HG03460 (cell line): ENCODE results near the gene MAN1A1.

ENCODE experiments used
- ATAC-seq: cut with Tn5 transposase; IDR thresholded peaks from one replicate; pipeline ENCODE4 v1.9.1; 2021; ENCODE audit not compliant: unreplicated experiment

The MAN1A1 gene

DNA sequence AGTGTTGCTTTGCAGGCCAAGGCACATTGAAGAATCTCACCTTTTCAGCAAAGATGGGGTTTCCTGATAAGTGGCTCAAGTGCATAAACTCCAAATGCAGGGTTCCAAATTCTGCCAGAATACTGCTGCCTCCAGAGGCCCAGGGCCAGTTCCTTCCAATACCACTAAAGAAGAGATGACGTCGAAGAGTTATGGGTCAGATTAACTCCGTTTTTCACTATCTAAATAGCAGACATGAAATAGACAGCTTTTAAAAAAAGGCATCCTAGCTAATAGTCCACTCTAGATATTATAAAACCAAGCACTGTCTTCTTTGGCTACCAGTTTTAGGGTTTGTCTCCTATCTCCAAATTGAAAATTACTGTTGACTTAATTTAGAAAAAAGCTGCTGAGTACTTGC, 144.8 kb downstream of the MAN1A1 start:
- no peak for ATAC-seq

DNA sequence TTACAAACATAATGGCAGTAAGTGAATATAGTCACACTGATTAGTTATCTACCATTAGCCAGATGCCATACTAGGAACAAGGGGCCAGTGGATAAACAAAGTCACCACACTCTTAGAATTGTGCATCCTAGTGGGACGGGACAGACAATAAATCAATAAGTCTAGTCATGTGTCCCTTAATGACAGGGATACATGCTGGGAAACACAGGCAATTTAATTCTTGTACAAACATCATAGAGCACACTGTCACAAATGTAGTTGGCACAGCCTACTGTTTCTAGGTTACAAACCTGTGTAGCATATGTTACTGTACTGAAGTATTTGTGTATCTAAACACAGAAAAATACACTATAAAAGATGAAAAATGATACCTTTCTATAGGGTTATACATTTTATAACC, 148.1 kb downstream of the MAN1A1 start:
- ATAC-seq = no peak

DNA sequence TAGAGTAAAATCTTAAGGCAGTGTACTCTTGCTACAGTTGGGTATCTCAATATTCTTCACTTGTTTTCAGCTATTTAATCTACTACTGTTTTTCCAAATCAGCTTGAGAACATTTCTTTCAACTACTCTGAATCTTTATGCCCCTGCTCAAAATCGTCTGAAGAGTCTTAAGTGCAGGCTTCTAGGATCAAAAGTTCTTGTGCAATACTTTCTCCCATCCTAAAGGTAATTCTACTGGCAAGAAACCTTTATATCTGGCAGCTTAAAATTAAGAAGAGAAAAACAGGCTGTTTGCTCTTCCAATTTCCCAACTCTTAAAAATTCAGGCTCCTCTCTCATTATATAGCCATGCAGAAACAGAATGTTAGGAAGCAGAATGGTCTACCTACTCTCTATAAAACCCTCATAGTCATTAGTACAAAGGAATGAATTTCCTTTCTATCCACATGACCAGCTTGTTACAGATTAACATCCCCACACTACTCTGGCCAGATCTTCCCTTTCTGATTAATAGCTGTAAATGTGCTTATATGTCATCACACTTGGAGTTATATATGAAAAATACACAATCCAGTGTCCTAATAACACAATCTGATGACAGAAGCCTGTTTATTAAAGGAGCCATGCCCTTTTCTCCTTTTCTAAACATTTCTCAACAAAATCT, 148.9 kb downstream of the MAN1A1 start:
- no peak for ATAC-seq

DNA sequence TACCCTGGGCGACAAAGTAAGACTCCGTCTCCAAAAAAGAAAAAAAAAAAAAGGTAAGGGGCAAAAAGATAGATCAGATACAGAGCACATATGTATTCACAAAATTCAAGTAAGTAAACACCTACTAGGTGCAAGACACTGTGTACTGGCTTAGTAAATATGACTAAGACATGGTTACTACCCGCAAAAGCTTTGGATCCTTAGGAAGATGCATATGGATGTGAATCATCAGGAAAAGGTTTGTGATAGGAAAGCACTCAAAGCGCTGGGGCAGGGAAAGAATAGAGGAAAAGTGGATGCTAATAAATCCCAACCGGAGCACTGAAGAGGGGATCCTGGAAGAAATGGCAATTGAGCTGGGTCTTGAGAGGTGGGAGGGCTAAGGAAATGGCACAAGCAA, 152.3 kb downstream of the MAN1A1 start:
- no peak for ATAC-seq

DNA sequence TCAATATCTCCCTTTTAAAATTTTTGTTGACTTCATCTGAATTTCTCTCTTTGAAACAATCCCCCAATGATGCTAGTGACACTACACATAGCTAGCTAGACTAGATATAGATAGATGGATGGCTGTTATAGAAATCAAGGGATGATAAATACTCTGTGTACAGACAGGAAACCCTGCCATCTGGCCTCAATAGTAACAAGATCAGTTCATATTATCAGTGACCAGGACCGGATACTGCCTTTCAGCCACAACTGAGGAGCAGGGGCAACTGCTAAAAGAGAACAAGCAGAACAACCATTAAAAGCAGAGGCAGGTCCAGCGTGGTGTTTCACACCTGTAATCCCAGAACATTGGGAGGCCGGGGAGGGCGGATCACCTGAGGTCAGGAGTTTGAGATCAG, 152.8 kb downstream of the MAN1A1 start:
- ATAC-seq = no peak

DNA sequence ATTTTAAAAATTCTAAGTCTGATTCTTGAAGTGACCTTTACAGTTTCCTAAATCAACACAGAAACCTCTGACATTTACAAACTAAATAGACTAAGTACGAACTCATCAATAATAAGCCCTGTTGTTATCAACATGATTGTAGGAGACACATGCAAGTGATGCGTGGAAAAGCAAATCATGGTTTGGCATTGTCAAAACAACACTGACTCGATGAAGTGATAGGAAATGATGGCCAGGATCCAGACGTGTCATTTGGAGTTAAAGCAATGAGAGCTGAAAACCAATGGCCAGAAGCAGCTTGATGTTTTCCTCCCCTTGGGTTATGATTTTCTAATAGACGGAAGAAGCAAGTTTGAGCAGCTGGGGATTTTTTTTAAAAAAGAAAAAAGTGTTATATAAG, 153.7 kb downstream of the MAN1A1 start:
- ATAC-seq = no peak

DNA sequence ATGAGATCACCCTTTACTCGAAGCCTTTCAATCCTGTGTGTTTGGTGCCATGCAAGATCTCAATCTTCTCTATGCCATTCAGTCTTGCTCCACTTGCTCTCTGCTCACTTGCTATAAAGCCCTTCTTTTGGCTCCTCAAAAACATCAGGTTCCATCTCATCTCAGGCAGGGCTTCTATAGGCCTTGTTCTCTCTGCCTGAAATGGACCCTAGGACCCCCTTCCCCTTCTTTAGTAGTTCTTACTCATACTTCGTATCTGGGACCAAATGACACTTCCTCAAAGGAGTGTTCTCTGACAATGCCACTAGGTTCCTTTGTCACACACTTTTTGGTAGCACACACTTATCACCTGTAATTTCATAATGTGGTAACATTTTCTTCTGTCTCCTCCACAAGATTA, 154.4 kb downstream of the MAN1A1 start:
- no peak for ATAC-seq

DNA sequence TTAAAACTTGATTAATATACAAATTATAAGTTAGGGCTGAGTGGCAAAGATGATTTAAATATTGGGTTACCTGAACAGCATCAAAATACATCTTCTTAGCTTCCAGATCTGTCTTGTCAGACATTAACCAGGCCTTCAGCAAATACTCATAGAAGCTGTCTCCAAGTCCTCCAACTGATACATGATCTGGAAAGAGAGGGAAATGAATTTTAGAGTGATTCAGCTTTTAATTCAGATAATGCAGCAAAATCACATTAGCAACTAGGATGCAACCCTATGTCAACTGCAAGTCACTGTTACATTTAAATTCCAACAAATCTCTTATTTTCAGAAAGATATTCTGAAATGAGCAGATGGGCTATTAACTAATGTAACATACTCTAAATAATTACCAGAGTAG, 155.9 kb downstream of the MAN1A1 start:
- ATAC-seq = no peak

DNA sequence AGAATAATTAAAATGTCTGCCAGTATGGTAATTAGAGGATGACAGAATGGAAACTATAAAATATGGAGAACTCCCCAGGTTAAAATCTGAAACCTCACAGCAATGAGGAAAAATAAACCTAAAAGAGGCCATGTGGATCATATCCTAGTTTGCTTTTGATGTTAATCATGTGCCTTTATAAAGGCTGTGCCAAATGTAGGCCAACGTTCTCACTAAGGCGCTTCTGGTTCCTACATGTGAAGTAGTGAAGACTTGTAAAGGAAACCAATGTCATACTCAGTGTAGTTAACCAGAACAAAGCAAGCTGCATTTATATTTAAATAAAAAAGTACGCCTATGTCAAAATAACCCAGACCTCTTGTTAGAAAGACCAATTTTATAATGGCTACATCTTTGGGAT, 157.4 kb downstream of the MAN1A1 start:
- no peak for ATAC-seq

DNA sequence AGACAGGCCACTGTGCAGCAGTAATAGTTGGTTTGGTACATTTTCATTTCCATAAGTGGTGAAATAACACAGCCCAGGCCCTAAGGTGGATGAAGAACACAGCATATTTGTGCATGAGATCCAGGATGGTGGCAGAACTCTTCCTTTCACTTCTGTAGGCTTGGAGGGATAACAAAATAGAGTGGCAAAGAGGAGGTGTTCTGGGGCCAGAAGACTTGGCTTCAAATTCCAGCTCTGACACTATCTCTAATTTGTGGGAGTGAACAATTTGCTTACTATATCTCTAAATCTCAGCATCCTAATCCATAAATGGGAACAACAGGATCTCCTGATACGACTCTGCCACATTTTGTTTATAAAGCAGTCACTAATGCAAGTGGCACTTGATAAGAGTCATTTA, 159.4 kb downstream of the MAN1A1 start:
- no peak for ATAC-seq

DNA sequence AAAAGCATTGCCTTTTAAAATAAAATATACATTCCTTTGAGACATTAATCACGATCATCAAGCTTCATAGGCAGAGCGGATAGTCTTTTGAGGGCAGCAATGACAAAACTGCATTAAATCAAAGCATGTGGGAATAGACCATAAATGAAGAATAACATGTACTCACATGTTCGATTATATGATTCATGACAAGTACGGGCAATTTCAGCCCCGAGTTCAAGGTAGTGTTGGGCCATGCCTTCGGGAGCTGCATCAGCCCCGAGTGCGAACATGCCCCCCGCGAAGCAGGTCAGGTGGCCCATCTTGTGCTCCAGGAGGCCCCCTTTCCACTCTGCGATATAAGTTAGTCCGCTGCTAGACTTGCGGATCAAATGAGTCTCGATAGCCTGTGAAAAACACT, 160.1 kb downstream of the MAN1A1 start:
- ATAC-seq = no peak

DNA sequence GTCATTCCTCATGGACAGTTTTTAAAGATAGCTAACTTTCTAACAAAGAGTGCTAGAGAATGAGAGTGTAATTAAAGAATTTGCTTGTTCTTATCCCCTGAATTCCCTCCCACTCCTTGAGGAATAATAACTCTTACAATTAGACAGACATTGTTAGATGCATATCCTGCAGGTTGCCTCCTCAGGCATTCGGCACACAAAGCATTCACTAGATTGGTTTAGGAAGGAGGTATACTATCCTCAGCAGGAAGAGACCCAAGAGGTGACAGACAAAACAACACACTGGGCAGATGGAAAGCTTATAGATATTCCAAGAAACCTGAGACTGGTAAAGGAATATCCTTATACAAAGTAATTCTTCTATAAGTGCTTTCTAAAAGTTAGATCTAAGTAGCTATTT, 162.0 kb downstream of the MAN1A1 start:
- ATAC-seq = no peak

DNA sequence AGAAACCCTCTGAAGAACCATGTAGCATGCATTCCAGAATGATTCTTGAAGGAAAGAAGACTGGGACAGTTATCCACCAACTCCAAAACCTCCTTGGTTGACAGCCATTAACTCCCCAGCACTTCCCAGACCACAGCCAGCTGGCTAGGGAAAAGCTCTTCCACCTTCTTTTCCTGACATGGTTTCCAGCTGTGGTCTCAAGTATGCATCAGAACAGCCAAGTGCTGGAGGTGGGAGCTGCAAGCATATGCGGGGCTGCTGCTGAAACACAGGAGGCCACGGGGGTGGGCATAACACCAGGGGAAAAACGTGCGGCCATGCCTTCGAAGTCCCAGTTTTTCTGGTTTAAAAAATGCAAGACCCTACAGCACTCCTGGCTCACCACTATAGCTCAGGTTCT, 163.1 kb downstream of the MAN1A1 start:
- no peak for ATAC-seq

DNA sequence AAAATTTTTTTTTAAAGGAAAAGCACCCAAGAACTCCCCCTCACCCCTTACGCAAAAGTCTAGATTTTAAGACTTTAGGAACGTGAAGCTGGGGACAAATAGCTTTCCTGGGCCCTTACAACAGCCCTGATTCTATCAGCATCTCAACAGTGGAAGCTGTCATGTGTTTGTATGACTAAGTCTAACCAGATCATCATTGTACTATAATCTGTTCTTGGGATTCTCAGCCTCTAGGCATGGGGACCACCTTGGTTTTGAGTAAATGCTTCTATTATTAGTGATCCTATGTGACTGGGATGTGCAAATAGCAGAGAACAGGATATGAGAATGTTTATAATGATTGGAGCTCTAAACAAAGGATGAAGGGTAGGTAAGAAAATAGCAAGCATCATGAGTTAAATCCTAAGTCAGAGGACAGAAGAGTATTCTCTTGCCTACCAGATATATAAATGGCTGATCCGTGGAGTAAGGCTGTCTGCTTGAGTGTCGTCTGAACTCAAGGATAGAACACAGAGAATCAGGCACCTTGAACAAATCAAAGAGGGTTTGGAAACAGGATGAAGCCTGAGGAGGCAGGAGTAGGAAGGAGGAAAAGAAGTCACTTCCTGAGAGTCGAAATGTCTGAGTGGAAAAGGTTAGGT, 165.4 kb downstream of the MAN1A1 start:
- ATAC-seq = no peak

DNA sequence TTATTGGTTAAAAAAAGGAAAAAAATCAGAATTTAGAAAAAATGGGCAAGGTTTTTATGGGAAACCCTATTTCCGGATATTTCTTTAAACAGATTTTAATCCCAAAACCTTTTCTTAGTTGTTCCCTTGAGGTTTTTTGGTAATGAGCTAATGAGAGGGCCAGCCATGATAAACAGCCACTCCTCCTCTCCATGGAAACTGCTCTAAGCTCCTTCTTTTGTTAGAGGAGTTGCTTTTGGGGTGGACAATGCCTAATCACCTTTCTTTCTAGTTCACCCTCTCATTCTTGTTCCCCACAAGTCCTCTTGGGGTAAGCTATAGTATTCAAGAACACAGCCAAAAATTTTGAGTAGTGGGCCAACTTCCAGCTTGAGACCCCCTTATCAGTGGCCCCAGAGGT, 166.1 kb downstream of the MAN1A1 start:
- ATAC-seq = no peak

DNA sequence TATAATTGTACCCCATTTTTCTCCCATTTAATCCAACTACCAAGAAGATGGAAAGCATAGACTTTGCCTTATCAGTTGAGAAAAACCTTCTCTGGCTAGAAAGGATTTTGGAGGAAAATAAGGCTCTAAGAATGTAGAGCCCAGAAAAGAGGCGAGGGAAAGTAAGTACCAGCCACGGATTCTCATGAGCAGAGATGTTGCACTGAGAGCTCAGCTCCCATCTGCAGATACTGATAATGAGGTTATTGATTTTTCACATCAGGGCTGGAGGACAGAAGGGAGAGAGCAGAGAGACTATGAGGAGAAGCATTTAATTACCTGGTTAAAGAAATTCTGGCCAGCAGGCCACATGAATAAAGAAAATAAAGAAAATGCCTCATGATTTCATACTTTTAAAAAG, 166.7 kb downstream of the MAN1A1 start:
- ATAC-seq = no peak

DNA sequence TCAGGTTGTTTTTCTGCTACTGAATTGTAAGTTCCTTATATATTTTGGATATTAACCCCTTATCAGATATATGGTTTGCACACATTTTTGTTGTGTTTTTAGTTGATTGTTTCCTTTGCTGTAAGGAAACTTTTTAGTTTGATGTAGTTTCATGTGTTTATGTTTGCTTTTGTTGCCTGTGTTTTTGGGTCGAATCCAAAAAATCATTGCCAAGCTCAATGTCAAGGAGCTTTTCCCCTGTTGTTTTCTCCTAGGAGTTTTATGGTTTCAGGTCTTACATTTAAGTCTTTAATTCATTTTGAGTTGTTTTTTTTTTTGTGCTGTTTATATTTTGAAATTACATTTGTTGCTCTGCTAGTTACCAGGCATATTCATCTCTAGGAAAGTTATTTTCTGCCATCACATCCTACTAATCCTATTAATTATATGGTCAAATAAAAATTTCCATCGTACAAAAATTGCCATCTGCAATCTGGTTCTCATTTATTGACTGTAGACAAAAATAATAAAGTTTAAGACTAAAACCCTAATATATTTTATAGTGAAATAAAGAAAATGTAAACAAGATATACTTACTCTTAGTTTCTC, 167.3 kb downstream of the MAN1A1 start:
- no peak for ATAC-seq

DNA sequence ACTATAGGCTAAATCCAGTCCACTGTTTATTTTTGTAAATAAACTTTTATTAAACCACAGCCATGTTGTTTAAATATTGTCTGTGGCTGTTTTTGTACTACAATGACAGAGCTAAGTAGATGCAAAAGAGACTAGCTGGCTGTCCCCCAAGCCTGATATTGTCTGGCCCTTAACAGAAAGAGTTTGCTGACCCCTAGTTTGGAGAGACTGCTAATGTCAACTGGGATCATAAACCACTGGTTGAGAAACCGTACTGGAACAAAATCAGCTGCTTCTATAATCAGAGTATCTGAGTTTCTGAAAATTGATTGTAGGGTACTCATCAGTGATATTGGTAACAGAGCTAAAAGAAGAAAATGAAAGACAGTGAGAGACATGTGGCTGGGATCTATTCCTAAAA, 168.5 kb downstream of the MAN1A1 start:
- ATAC-seq = no peak

DNA sequence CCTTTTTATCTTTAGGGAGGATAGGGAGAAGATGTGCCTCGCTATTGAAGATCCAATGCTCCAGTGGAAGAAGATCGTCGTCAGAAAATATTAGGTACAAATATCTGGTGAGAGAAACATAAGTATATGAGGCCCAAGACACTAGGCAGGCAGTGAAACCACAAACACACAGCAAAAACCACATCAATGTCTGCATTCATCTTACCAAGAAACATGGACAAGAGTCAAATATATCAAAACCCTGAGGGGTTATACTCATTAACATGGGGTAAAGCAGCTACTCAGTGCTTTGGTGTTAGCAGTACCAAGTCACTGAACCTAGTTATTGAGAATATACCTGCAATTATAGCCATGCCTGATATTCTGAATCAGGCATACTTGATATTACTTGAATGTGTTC, 169.7 kb downstream of the MAN1A1 start:
- no peak for ATAC-seq

DNA sequence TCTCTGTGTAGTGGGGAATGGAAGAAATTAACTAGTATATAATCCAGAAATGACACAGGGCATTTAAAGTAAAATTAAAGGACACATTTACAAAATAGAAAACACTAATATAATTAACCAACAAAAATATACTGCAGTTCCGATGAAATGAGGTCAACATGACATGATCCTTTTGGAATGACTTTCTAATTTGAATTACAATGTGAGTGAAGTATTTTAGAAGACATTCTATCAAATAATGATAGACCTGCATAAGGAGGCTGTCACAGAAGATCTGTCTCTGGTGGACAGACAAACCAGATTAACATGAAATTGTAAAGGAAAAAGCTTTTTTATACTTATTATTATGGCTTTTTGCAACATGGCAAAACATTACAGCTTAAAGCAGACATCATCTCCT, 170.5 kb downstream of the MAN1A1 start:
- no peak for ATAC-seq

DNA sequence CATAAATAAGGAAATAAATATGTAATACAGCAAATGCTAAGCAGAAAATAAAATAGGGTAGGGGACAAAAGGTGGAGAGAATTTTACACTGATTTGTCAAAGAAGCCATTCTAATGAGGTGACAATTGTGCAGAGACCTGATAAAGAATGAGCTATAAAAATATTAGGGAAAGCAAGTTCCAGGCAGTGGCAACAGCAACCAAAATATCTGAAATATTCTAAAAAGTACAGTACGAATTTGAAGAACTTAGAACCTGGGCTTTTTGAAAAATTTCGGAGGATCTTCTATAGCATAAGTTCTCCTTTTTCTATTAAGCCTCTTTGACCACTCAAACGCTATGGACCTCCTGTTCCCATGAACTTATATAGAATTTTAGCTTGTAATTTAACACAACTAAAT, 173.1 kb downstream of the MAN1A1 start:
- no peak for ATAC-seq

DNA sequence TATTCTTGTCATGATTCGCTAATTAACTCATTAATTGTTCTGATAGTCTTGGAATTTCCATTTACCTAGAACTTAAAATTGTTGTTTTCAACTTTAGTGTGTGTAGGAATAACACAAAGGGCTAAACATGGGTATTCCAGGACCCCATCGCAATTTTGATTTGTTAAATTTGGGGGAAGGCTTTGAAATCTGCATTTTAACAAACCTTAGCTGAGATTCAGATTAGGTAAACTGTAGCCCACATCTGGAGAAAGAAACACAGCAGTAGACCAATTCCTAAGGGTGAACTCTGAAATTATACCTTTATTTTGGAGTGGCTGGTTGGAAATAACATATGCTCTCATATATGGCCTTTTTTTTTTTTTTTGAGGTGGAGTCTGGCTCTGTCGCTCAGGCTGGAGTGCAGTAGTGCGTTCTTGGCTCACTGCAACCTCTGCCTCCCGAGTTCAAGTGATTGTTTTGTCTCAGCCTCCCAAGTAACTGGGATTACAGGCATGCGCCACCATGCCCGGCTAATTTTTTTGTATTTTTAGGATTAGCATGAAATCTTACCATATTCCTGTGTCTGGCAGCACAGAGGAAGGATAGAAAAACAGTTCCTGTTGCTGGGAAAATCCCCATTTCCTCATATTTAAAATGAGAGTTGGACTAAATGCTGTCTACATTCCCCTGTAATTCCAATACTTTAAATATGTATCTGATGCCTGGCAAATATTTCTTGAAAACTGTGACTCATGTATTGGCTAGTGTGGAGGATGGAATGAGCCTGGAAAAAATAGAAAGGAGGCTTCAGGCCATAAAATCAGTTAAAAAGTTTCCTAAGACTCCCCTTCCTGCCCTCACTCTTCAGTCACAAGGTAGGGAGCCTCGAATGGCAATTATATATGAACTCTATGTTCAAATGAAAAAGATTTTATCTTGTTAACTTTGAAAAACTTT, 174.4 kb downstream of the MAN1A1 start:
- no peak for ATAC-seq
